PFSK-1 (cell line): ENCODE results near the gene ADCY7.

Experiments
- FOXP2 ChIP-seq: optimal IDR thresholded peaks from 2 replicates; pipeline ENCODE3; 2011; ENCODE audit warnings: borderline replicate concordance, control low read depth, inconsistent platforms; ENCODE audit not compliant: insufficient read depth; ENCODE audit errors: extremely low read length, extremely low read depth
- POLR2AphosphoS5 ChIP-seq: IDR thresholded peaks from 2 replicates; pipeline ENCODE4 v1.6.1; 2012; ENCODE audit warnings: low read depth, mild to moderate bottlenecking, control low read depth, low read length, moderate library complexity
- REST ChIP-seq, 2 experiments: IDR thresholded peaks; 2 replicates each; pipeline versions ENCODE4 v1.6.1 to v1.8.0; 2011 to 2012; ENCODE audit warnings: low read depth in 2 of 2, low read length in 2 of 2, control low read depth in 1 of 2, inconsistent platforms in 1 of 2, mild to moderate bottlenecking in 1 of 2, moderate library complexity in 1 of 2; ENCODE audit not compliant: insufficient read depth in 1 of 2
- SIN3A ChIP-seq: IDR thresholded peaks from 2 replicates; pipeline ENCODE4 v1.6.1; 2012; ENCODE audit warnings: mild to moderate bottlenecking, low read length, moderate library complexity, borderline replicate concordance; ENCODE audit not compliant: insufficient read depth
- TAF1 ChIP-seq: IDR thresholded peaks from 2 replicates; pipeline ENCODE4 v1.6.1; 2012; ENCODE audit warnings: low read length, control low read depth, borderline replicate concordance; ENCODE audit not compliant: insufficient read depth

The ADCY7 gene

GRCh38 chr16:50318796-50319578 is 52.6 kb downstream of the ADCY7 start:
- TF ChIP-seq POLR2AphosphoS5: no peak
- no peak for TF ChIP-seq FOXP2
- no peak for TF ChIP-seq REST (IDR thresholded peaks at IDR 0.05; ENCODE audit: insufficient read depth in 1 of 2, low read depth in 2 of 2, low read length in 2 of 2)
- no peak for TF ChIP-seq TAF1
- no peak for TF ChIP-seq SIN3A

- TF ChIP-seq REST (IDR thresholded peaks at IDR 0.05; ENCODE audit: insufficient read depth in 1 of 2, low read depth in 2 of 2, low read length in 2 of 2) (no peak), TAF1 (no peak), FOXP2 (no peak), POLR2AphosphoS5 (no peak), SIN3A (no peak)
Observed at GRCh38 chr16:50320310-50320709, 54.0 kb downstream of the ADCY7 start.

GRCh38 chr16:50322333-50322732 is 56.0 kb downstream of the ADCY7 start:
- no peak for TF ChIP-seq TAF1
- TF ChIP-seq REST (IDR thresholded peaks at IDR 0.05; ENCODE audit: insufficient read depth in 1 of 2, low read depth in 2 of 2, low read length in 2 of 2): no peak
- TF ChIP-seq POLR2AphosphoS5: no peak
- TF ChIP-seq FOXP2: no peak
- no peak for TF ChIP-seq SIN3A

GRCh38 chr16:50323335-50324011 is 57.1 kb downstream of the ADCY7 start:
- no peak for TF ChIP-seq REST (IDR thresholded peaks at IDR 0.05; ENCODE audit: insufficient read depth in 1 of 2, low read depth in 2 of 2, low read length in 2 of 2)
- no peak for TF ChIP-seq TAF1
- TF ChIP-seq POLR2AphosphoS5: no peak
- no peak for TF ChIP-seq FOXP2
- TF ChIP-seq SIN3A: no peak
